HepG2 (cell line): ENCODE measurements around the gene WNT7B. TPM values are rescaled to one million over a fixed set of nuclear protein-coding genes. Genes with fewer than 3 reads are reported as not detected.

Experiments used
- ATAC-seq: fragments of 200-7000 bp; cut with Tn5 transposase; 3 replicates; pipeline ENCODE4 v1.9.1; 2020; ENCODE audit warnings: mild to moderate bottlenecking, moderate library complexity
- BruUV-seq: library from RNA; stranded (reverse); fragments of 400-500 nt; replicated peaks from 2 replicates; lab custom pipeline; 2021; lab: Mats Ljungman, UMichigan
- CTCF ChIA-PET: fragments of 300-600 bp; formaldehyde crosslinking; extraction: SDS; loops from one replicate; lab custom pipeline; 2021; ENCODE audit warnings: low total read pairs, inconsistent platforms, low intra/inter-chr PET ratio; lab: Yijun Ruan, JAX
- POLR2A ChIA-PET: fragments of 350-600 bp; sonication (Branson Sonifier 250); formaldehyde crosslinking; loops from one replicate; lab custom pipeline; 2020; ENCODE audit warnings: antibody characterized with exemption, inconsistent platforms; lab: Yijun Ruan, JAX
- DNase-seq: peaks from one replicate; pipeline ENCODE4 v3.0.0-alpha.2; 2015; ENCODE audit warnings: low spot score
- FAIRE-seq: peaks from 3 replicates; lab custom pipeline; 2011; peaks lifted over from hg19 to GRCh38; lab: Jason Lieb, UNC
- H2AFZ ChIP-seq: one replicate; pipeline ENCODE4 v1.6.1; 2011; ENCODE audit warnings: low read length, inconsistent platforms
- H3K27ac ChIP-seq: fragments of 300-600 bp; 3 replicates; pipeline ENCODE4 v1.8.0; 2011; ENCODE audit warnings: mixed run types, mild to moderate bottlenecking, mixed read lengths, low read length, inconsistent platforms; ENCODE audit not compliant: insufficient read depth; ENCODE audit errors: extremely low read length
- H3K27me3 ChIP-seq, 2 experiments: fragments of 200-600 bp in 1 of 2; 2 replicates in 1 of 2; 3 replicates in 1 of 2; pipeline versions ENCODE4 v1.6.0 to v1.8.0; 2011; ENCODE audit warnings: low read length in 2 of 2, mild to moderate bottlenecking in 2 of 2, moderate library complexity in 2 of 2, inconsistent platforms in 1 of 2; ENCODE audit not compliant: insufficient read depth in 2 of 2, control insufficient read depth in 1 of 2
- H3K36me3 ChIP-seq, 2 experiments: fragments of 200-600 bp in 1 of 2; replicated peaks in 1 of 2; 2 replicates in 1 of 2; 3 replicates in 1 of 2; pipeline versions ENCODE4 v1.5.1 to v1.8.0; 2011; ENCODE audit warnings: low read length in 2 of 2, inconsistent platforms in 1 of 2; ENCODE audit not compliant: insufficient read depth in 2 of 2, control insufficient read depth in 1 of 2
- H3K4me1 ChIP-seq: 2 replicates; pipeline ENCODE4 v1.5.1; 2012; ENCODE audit warnings: low read length, inconsistent platforms; ENCODE audit not compliant: insufficient read depth
- H3K4me2 ChIP-seq: 2 replicates; pipeline ENCODE4 v1.6.0; 2011; ENCODE audit warnings: low read depth, low read length, inconsistent platforms
- H3K4me3 ChIP-seq, 3 experiments: fragments of 200-600 bp in 1 of 3; sonication (generic), shearing (Covaris generic) in 1 of 3; replicated peaks in 1 of 3; 2 replicates each; pipeline ENCODE4 v1.5.1; 2011 to 2016; ENCODE audit warnings: low read length in 3 of 3, inconsistent platforms in 2 of 3, low read depth in 2 of 3, mild to moderate bottlenecking in 2 of 3, control low read depth in 1 of 3, mixed read lengths in 1 of 3; ENCODE audit not compliant: insufficient read depth in 1 of 3
- H3K79me2 ChIP-seq: one replicate; pipeline ENCODE4 v1.6.1; 2011; ENCODE audit warnings: low read length, inconsistent platforms; ENCODE audit not compliant: insufficient read depth
- H3K9ac ChIP-seq: 2 replicates; pipeline ENCODE4 v1.6.0; 2011; ENCODE audit warnings: mild to moderate bottlenecking, low read depth, low read length, inconsistent platforms; ENCODE audit not compliant: insufficient read depth
- H3K9me3 ChIP-seq: 2 replicates; pipeline ENCODE4 v1.5.1; 2012; ENCODE audit warnings: mild to moderate bottlenecking, low read length
- H4K20me1 ChIP-seq: 2 replicates; pipeline ENCODE4 v1.6.0; 2011; ENCODE audit warnings: inconsistent platforms, mild to moderate bottlenecking, low read length, moderate library complexity; ENCODE audit not compliant: insufficient read depth
- ARID2 ChIP-seq: sonication (generic); formaldehyde crosslinking; IDR thresholded peaks from 2 replicates; pipeline ENCODE4 v1.8.1; 2022; ENCODE audit warnings: mild to moderate bottlenecking, missing genetic modification reagents, borderline replicate concordance
- ISL2 ChIP-seq: sonication (generic); formaldehyde crosslinking; IDR thresholded peaks from 2 replicates; pipeline ENCODE4 v1.5.0; 2020; ENCODE audit warnings: missing genetic modification reagents
- POLR2A ChIP-seq, 2 experiments: IDR thresholded peaks; 2 replicates each; pipeline ENCODE4 v1.6.1; 2011; ENCODE audit warnings: low read depth in 2 of 2, low read length in 2 of 2, mild to moderate bottlenecking in 1 of 2, moderate library complexity in 1 of 2; ENCODE audit not compliant: insufficient read depth in 1 of 2
- RBAK ChIP-seq: sonication (generic); formaldehyde crosslinking; IDR thresholded peaks from 2 replicates; pipeline ENCODE4 v1.5.1; 2020; ENCODE audit warnings: mild to moderate bottlenecking, missing genetic modification reagents
- RXRA ChIP-seq: sonication (generic); formaldehyde crosslinking; IDR thresholded peaks from 2 replicates; pipeline ENCODE4 v1.5.1; 2020; ENCODE audit warnings: missing genetic modification reagents
- SIN3B ChIP-seq: fragments of 150-350 bp; IDR thresholded peaks from 2 replicates; pipeline ENCODE4 v1.6.1; 2014; ENCODE audit warnings: low read length
- SP4 ChIP-seq: sonication (generic); formaldehyde crosslinking; IDR thresholded peaks from 2 replicates; pipeline ENCODE4 v1.8.1; 2023; ENCODE audit warnings: mild to moderate bottlenecking, missing genetic modification reagents
- ZFP91 ChIP-seq: sonication (generic); formaldehyde crosslinking; IDR thresholded peaks from 2 replicates; pipeline ENCODE4 v1.9.0; 2022; ENCODE audit warnings: missing genetic modification reagents, mild to moderate bottlenecking, borderline replicate concordance
- ZNF263 ChIP-seq: sonication (generic); formaldehyde crosslinking; IDR thresholded peaks from 2 replicates; pipeline ENCODE4 v1.4.0; 2020; ENCODE audit warnings: missing genetic modification reagents
- ZNF30 ChIP-seq: sonication (generic); formaldehyde crosslinking; IDR thresholded peaks from 2 replicates; pipeline ENCODE4 v1.5.0; 2020; ENCODE audit warnings: mild to moderate bottlenecking, missing genetic modification reagents
- ZNF501 ChIP-seq: sonication (generic); formaldehyde crosslinking; IDR thresholded peaks from 2 replicates; pipeline ENCODE4 v1.5.1; 2020; ENCODE audit warnings: mild to moderate bottlenecking, moderate library complexity, missing genetic modification reagents
- ZNF878 ChIP-seq: sonication (generic); formaldehyde crosslinking; IDR thresholded peaks from 2 replicates; pipeline ENCODE4 v1.8.1; 2023; ENCODE audit warnings: mild to moderate bottlenecking, missing genetic modification reagents, moderate library complexity
- WGBS: methylation state at CpG from one replicate; pipeline ENCODE4 v1.1.6; 2017; ENCODE audit warnings: low lambda C conversion rate; 5-methylcytosine and 5-hydroxymethylcytosine counted together
- in situ Hi-C: cut with HindIII; loops from 2 replicates; pipeline ENCODE4 v1.10.0; 2017; ENCODE audit warnings: low pct_unique_long_range_greater_than_20kb; ENCODE audit not compliant: extremely low pct_ligation_motif_present
- intact Hi-C: fragments of 100-400 bp; cut with micrococcal nuclease; formaldehyde crosslinking; loops from one replicate; pipeline ENCODE4 v1.10.0; 2022; ENCODE audit not compliant: unreplicated experiment
- polyA plus RNA-seq, 8 experiments: library from polyadenylated mRNA; depleted of rRNA in 3 of 8; stranded (reverse) in 7 of 8; unstranded in 1 of 8; fragments of >200 nt; fragmentation: Illumina TruSeq in 4 of 8; extraction: Trizol in 4 of 8; gene quantifications; 2 replicates each; pipeline versions ENCODE4 v1.2.1 to v1.2.3, GENCODE V29; 2011 to 2016; ENCODE audit warnings: low read depth in 4 of 8, missing spikeins in 1 of 8, mixed read lengths in 1 of 8; ENCODE audit not compliant: insufficient read depth in 1 of 8
- total RNA-seq, 5 experiments: library from RNA; depleted of rRNA; stranded (reverse); fragments of >200 nt; fragmentation: Illumina TruSeq; extraction: Trizol; gene quantifications; 2 replicates each; pipeline ENCODE4 v1.2.3, GENCODE V29; 2016; ENCODE audit warnings: low read depth in 1 of 5
- TF ChIP-seq, protein P1 (sequence below): sonication (generic); formaldehyde crosslinking; IDR thresholded peaks from 2 replicates; pipeline ENCODE4 v1.4.0; 2020; ENCODE audit warnings: mild to moderate bottlenecking, missing genetic modification reagents

The WNT7B gene
- total and polyA plus RNA-seq, 2 of the 13 experiments (the other 11 are each of a cell fraction or from before 2014, with no cell fraction given), result 0.09 TPM; not detected in 1

DNA sequence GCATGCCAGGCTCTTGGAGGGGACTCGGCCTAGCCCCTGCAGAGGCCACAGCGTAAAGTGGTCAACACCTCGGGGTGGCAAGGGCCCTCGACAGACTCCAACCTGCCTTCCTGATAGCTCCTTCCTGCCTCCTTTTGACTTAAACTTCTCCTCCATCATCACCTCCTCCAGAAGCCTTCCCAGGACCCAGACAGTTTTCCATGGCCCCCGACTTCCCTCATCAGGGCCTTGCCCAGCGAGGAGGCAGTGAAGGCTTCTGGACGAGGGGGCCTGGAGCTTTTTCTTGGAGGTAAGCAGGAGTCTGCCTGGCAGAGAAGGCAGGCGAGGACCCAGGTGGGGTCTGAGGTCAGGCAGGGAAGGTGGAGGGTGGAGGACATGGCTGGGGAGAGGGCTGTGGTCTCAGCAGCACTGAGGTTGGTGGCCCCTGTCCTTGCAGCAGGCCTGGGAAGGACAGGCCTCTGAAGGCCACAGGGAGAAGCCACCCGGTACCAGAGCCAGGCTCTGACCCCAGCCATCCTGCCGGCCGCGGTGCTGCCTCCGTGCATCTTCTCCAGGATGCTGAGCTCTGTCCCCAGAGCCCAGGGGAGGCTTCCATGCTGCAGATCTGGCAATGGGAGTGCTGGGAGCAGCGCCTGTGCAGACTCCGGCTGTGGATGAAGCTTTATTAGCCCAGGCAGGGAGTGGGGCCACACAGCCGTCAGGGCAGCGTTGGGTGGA, 81.4 kb downstream of the WNT7B start:
- H3K9me3 ChIP-seq, result no peaks in the 10 kb centered on the region
- no peaks in the 10 kb centered on the region for H3K36me3 ChIP-seq
- ATAC-seq (no peak), FAIRE-seq (no peak), DNase-seq (no peak)
- WGBS, result 18% methylated on average over 11 of the region's 17 CpGs
- ChIA-PET CTCF (no interaction called here), POLR2A (no interaction called here)
- intact Hi-C loops (no loop called here), in situ Hi-C loops (no loop called here)
- H3K27me3 ChIP-seq, result peaks cover 4 to 62% of the 10 kb centered on the region in 2 experiments; a peak in 4 of 5 replicates
- H4K20me1 ChIP-seq, result no peaks in the 10 kb centered on the region
- H3K4me1 ChIP-seq, result no peaks in the 10 kb centered on the region
- no peaks in the 10 kb centered on the region for H3K79me2 ChIP-seq
- H3K4me2 ChIP-seq, result no peak overlapping the region
- no peak overlapping the region for H3K9ac ChIP-seq
- no peak overlapping the region for H3K4me3 ChIP-seq
- no peak overlapping the region for H3K27ac ChIP-seq
- TF ChIP-seq RXRA (CRISPR knock-in tag), result no peak
- H2AFZ ChIP-seq, result no peak overlapping the region
- no TSS peak for BruUV-seq

- FAIRE-seq (no peak), ATAC-seq (no peak), DNase-seq (no peak)
- H3K36me3 ChIP-seq, result no peaks in the 10 kb centered on the region
- no peak overlapping the region for H3K4me3 ChIP-seq
- H3K4me2 ChIP-seq, result no peak overlapping the region
- no peaks in the 10 kb centered on the region for H3K79me2 ChIP-seq
- no peaks in the 10 kb centered on the region for H4K20me1 ChIP-seq
- no peak overlapping the region for H3K27ac ChIP-seq
- H3K9me3 ChIP-seq, result no peaks in the 10 kb centered on the region
- in situ Hi-C loops (no loop called here), intact Hi-C loops (no loop called here)
- WGBS, result 35% methylated on average over 9 of the region's 9 CpGs
- POLR2A ChIA-PET, result no interaction called here
- no peak overlapping the region for H3K9ac ChIP-seq
- H2AFZ ChIP-seq, result no peak overlapping the region
- CTCF ChIA-PET, result no interaction called here
- BruUV-seq, result no TSS peak
- peaks cover 7 to 64% of the 10 kb centered on the region in 2 experiments for H3K27me3 ChIP-seq
- no peaks in the 10 kb centered on the region for H3K4me1 ChIP-seq
- TF ChIP-seq ARID2 (CRISPR knock-in tag) (no peak), POLR2A (IDR thresholded peaks at IDR 0.05; ENCODE audit: insufficient read depth in 1 of 2, low read depth in 2 of 2, low read length in 2 of 2) (no peak), ZNF263 (no peak), ISL2 (no peak), ZNF878 (CRISPR knock-in tag) (no peak), SP4 (CRISPR knock-in tag) (no peak), RBAK (CRISPR knock-in tag) (no peak), ZNF501 (CRISPR knock-in tag) (no peak), ZFP91 (CRISPR knock-in tag) (no peak), ZNF30 (CRISPR knock-in tag) (no peak), SIN3B (no peak)
- TF ChIP-seq, protein P1, sequence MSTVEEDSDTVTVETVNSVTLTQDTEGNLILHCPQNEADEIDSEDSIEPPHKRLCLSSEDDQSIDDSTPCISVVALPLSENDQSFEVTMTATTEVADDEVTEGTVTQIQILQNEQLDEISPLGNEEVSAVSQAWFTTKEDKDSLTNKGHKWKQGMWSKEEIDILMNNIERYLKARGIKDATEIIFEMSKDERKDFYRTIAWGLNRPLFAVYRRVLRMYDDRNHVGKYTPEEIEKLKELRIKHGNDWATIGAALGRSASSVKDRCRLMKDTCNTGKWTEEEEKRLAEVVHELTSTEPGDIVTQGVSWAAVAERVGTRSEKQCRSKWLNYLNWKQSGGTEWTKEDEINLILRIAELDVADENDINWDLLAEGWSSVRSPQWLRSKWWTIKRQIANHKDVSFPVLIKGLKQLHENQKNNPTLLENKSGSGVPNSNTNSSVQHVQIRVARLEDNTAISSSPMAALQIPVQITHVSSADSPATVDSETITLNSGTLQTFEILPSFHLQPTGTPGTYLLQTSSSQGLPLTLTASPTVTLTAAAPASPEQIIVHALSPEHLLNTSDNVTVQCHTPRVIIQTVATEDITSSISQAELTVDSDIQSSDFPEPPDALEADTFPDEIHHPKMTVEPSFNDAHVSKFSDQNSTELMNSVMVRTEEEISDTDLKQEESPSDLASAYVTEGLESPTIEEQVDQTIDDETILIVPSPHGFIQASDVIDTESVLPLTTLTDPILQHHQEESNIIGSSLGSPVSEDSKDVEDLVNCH (CRISPR knock-in tag), result no peak
Observed at GRCh38 chr22:45893516-45893915, 83.4 kb downstream of the WNT7B start.
